Fibroblast of peridontal ligament (primary cell): ENCODE measurements around the gene SPON2.

Source experiments
- DNase-seq: peaks from one replicate; pipeline ENCODE4 v3.0.0-alpha.2; 2010; ENCODE audit errors: extremely low read depth

Gene SPON2

GRCh38 chr4:1172228-1172851 is at the start of gene SPON2:
Gene SPON2, minus strand, starts transcription at chr4:1172583.
- DNase-seq: peak; percentile 30

GRCh38 chr4:1221155-1221870 is 48.9 kb upstream of the SPON2 start:
- no peak for DNase-seq

GRCh38 chr4:1220566-1220965 is 48.2 kb upstream of the SPON2 start:
- DNase-seq: no peak

GRCh38 chr4:1219566-1219950 is 47.2 kb upstream of the SPON2 start:
- DNase-seq: peak; percentile 20

GRCh38 chr4:1218634-1219565 is 46.5 kb upstream of the SPON2 start:
- no peak for DNase-seq

GRCh38 chr4:1217366-1217765 is 45.0 kb upstream of the SPON2 start:
- DNase-seq: no peak

GRCh38 chr4:1216869-1217294 is 44.5 kb upstream of the SPON2 start:
- DNase-seq: no peak

GRCh38 chr4:1216076-1216614 is 43.8 kb upstream of the SPON2 start:
- DNase-seq: no peak

GRCh38 chr4:1215141-1216075 is 43.0 kb upstream of the SPON2 start:
- no peak for DNase-seq

GRCh38 chr4:1214101-1215095 is 42.0 kb upstream of the SPON2 start:
- no peak for DNase-seq

GRCh38 chr4:1213336-1213995 is 41.1 kb upstream of the SPON2 start:
- no peak for DNase-seq

- no peak for DNase-seq
Measured at GRCh38 chr4:1212546-1213335, 40.4 kb upstream of the SPON2 start.

GRCh38 chr4:1211891-1212545 is 39.6 kb upstream of the SPON2 start:
- DNase-seq: no peak

- no peak for DNase-seq
Measured at GRCh38 chr4:1211371-1211770, 39.0 kb upstream of the SPON2 start.

- DNase-seq: no peak
Measured at GRCh38 chr4:1210971-1211370, 38.6 kb upstream of the SPON2 start.

GRCh38 chr4:1210241-1210841 is 38.0 kb upstream of the SPON2 start:
- no peak for DNase-seq

- DNase-seq: peak; percentile 64
Measured at GRCh38 chr4:1209821-1210220, 37.4 kb upstream of the SPON2 start.
